ENCODE measurements around the gene ACOT13.
"Not testable (repeated sequence)": the region's sequence is repeated elsewhere in the genome, so short reads cannot be mapped to it uniquely, and the experiment has no call there.

Gene ACOT13

GRCh38 chr6:24692848-24693592, 26.1 kb downstream of the ACOT13 start:
- no peak for DNase-seq (ENCODE audit: low spot score)

GRCh38 chr6:24694198-24694597, 27.3 kb downstream of the ACOT13 start:
- DNase-seq (ENCODE audit: low spot score), result no peak

- DNase-seq (ENCODE audit: low spot score), result peak; percentile 14
Measured at GRCh38 chr6:24695635-24696034, 28.8 kb downstream of the ACOT13 start.

- DNase-seq (ENCODE audit: low spot score), result no peak
Measured at GRCh38 chr6:24696097-24696496, 29.2 kb downstream of the ACOT13 start.

GRCh38 chr6:24699521-24700359, 32.9 kb downstream of the ACOT13 start:
- no peak for DNase-seq (ENCODE audit: low spot score)

- DNase-seq (ENCODE audit: low spot score), result no peak
Measured at GRCh38 chr6:24702720-24703282, 35.9 kb downstream of the ACOT13 start.

GRCh38 chr6:24704468-24704867, 37.6 kb downstream of the ACOT13 start:
- no peak for DNase-seq (ENCODE audit: low spot score)

- DNase-seq (ENCODE audit: low spot score), result no peak
Measured at GRCh38 chr6:24708612-24709011, 41.7 kb downstream of the ACOT13 start.

- DNase-seq (ENCODE audit: low spot score), result no peak
Measured at GRCh38 chr6:24709014-24709711, 42.3 kb downstream of the ACOT13 start.

- DNase-seq (ENCODE audit: low spot score), result no peak
Measured at GRCh38 chr6:24710519-24711303, 43.8 kb downstream of the ACOT13 start.

GRCh38 chr6:24716602-24717148, 49.8 kb downstream of the ACOT13 start:
- DNase-seq (ENCODE audit: low spot score), result not testable (repeated sequence)

GRCh38 chr6:24718449-24719124, 51.7 kb downstream of the ACOT13 start:
- DNase-seq (ENCODE audit: low spot score), result no peak

GRCh38 chr6:24719125-24719971, 52.5 kb downstream of the ACOT13 start, which contains the start of gene C6orf62:
C6orf62 (minus strand) TSS chr6:24719154; CDS start chr6:24718668, 486 bp downstream.
- DNase-seq (ENCODE audit: low spot score), result no peak

GRCh38 chr6:24720131-24720603, 53.3 kb downstream of the ACOT13 start:
- peak; percentile 16 for DNase-seq (ENCODE audit: low spot score)

GRCh38 chr6:24720604-24721460, 54.0 kb downstream of the ACOT13 start:
- DNase-seq (ENCODE audit: low spot score), result peak; percentile 84

GRCh38 chr6:24721461-24722215, 54.8 kb downstream of the ACOT13 start:
- peak; percentile 54 for DNase-seq (ENCODE audit: low spot score)

GRCh38 chr6:24723270-24723669, 56.4 kb downstream of the ACOT13 start:
- DNase-seq (ENCODE audit: low spot score), result no peak

GRCh38 chr6:24730653-24731052, 63.8 kb downstream of the ACOT13 start:
- DNase-seq (ENCODE audit: low spot score), result not testable (repeated sequence)

Measured in HuH-7 (cell line).